Lower leg skin (tissue), 4 donors: ENCODE measurements around the gene SIAH3. TPM values are rescaled to one million over a fixed set of nuclear protein-coding genes. Genes with fewer than 3 reads are reported as not detected.

Experiments used
- DNase-seq, 2 donors: peaks; one replicate each; pipeline ENCODE4 v3.0.0-alpha.2; 2019; ENCODE audit warnings: low spot score in 2 of 2
- H3K4me3 ChIP-seq: fragments of 200-600 bp; sonication (generic); 2 replicates; pipeline ENCODE4 v1.5.1; 2017; ENCODE audit warnings: mild to moderate bottlenecking, low read depth; ENCODE audit not compliant: poor library complexity, severe bottlenecking
- POLR2A ChIP-seq, 2 donors: fragments of 450-650 bp; IDR thresholded peaks; one replicate each; pipeline ENCODE4 v1.6.1; 2016 to 2017; ENCODE audit warnings: antibody characterized with exemption in 2 of 2, mild to moderate bottlenecking in 1 of 2, moderate library complexity in 1 of 2
- WGBS, 2 donors: methylation state at CpG; one replicate each; pipeline ENCODE4 v1.1.5; 2018; 5-methylcytosine and 5-hydroxymethylcytosine counted together
- intact Hi-C: fragments of 100-400 bp; cut with DNase I; formaldehyde crosslinking; loops from one replicate; pipeline ENCODE4 v1.15.0; 2023; ENCODE audit warnings: low total_unique reads
- total RNA-seq, 4 donors: library from RNA; depleted of rRNA; stranded (reverse); fragments of >200 nt; gene quantifications; one replicate each; pipeline ENCODE4 v1.1.0, GENCODE V29; 2016
- TF ChIP-seq, protein P1 (sequence below), 3 donors: fragments of 450-650 bp; IDR thresholded peaks; one replicate each; pipeline ENCODE4 v1.5.1; 2016; ENCODE audit warnings: antibody characterized with exemption in 3 of 3, mild to moderate bottlenecking in 3 of 3, moderate library complexity in 2 of 3

The SIAH3 gene
- total RNA-seq, 4 donors from 2014 or later: 0.02 to 0.21 (median 0.05) TPM

DNA sequence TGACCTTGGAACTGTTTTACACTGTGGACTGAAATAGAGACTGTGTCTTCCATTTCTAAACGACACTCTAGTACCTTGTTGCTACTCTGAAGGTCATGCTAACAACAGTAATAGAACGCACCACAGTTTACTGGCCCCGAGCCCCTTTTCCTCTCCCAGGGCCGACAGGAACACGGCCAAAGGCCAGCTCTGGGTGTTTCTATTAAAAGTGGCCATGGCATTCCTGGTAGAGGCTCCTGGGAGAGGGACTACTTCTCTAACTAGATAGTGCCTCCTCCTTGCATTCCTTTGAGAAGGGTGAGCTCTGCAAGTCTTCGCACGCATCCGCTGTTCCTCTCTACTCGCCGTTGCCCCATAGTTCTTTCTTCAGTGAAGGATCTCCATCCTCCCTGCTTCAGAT lies 18.7 kb upstream of the SIAH3 start:
- H3K4me3 ChIP-seq: no peak overlapping the region
- WGBS, 2 donors: 86 to 89% methylated on average over 10 of the region's 10 CpGs
- no peak for DNase-seq
- intact Hi-C loops: no loop called here
- TF ChIP-seq, protein P1, sequence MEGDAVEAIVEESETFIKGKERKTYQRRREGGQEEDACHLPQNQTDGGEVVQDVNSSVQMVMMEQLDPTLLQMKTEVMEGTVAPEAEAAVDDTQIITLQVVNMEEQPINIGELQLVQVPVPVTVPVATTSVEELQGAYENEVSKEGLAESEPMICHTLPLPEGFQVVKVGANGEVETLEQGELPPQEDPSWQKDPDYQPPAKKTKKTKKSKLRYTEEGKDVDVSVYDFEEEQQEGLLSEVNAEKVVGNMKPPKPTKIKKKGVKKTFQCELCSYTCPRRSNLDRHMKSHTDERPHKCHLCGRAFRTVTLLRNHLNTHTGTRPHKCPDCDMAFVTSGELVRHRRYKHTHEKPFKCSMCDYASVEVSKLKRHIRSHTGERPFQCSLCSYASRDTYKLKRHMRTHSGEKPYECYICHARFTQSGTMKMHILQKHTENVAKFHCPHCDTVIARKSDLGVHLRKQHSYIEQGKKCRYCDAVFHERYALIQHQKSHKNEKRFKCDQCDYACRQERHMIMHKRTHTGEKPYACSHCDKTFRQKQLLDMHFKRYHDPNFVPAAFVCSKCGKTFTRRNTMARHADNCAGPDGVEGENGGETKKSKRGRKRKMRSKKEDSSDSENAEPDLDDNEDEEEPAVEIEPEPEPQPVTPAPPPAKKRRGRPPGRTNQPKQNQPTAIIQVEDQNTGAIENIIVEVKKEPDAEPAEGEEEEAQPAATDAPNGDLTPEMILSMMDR (IDR thresholded peaks at IDR 0.05): no peak
- TF ChIP-seq POLR2A (IDR thresholded peaks at IDR 0.05): no peak

DNA sequence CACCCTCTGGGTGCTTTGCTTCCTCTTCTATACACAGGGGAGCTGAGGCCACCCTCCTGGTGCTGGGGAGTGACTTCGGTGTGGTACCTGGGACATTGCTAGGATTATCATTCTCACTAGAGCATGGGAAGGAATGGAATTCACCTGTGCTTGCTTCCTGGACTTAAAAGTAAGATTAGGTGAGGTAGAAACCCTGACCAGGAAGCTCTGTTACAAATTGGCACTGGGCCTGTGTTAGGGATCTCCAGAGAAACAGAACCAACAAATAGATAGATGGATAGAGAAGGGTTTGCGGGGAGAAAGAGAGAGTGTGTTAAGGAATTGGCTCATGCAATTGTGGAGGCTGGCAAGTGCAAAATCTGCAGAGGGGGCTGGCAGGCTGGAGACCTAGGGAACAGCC lies 13.9 kb upstream of the SIAH3 start:
- DNase-seq: no peak
- WGBS, 2 donors: 77 to 85% methylated on average over 1 to 2 of the region's 2 CpGs

DNA sequence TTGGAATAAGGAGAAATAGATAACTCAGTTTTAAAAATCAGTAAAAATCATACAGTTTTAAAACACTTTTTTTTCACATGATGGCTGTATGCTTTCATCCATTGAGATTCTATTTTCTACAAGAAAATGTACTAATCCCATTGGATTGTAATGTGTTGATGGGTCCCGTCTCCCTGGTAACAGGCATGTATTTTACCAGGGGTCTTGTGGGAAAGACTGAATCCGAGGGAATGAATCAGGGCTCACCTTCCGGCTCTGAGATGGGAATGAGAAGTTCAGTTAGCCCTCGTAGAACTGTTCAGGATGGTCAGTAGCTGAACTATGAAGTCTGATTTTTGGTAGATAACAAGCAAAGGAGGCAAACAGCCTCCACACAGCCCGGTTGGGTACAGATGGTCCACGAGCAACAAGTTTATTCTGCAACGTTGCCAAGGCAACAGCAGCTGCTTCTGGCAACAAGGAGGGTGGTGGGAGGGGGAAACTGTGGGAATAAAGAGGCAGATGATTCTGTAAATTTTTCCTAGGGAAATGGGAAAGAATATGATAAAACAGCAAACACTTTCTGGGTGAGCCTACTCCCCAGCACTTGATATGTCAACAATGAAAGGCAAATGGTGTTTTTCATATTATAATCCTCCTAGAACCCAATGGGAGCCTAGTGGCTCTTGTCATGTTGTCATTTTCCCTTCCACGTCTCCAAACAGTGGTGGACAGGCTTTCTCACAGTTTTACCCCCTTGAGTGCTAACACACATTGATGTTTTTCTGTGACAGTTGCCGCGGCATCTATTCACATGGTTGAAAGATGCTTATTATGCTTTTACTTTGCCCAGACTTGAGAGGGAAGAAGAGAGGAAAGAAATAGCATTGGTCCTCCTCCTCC lies 12.4 kb upstream of the SIAH3 start:
- 51 to 55% methylated on average over 10 of the region's 10 CpGs for WGBS, 2 donors
- intact Hi-C loops: no loop called here

More for the DNA sequence above, 13.9 kb upstream of the SIAH3 start:
- no peak for TF ChIP-seq POLR2A (IDR thresholded peaks at IDR 0.05)
- TF ChIP-seq, protein P1 (IDR thresholded peaks at IDR 0.05): no peak
- intact Hi-C loops: no loop called here
- H3K4me3 ChIP-seq: no peak overlapping the region

DNA sequence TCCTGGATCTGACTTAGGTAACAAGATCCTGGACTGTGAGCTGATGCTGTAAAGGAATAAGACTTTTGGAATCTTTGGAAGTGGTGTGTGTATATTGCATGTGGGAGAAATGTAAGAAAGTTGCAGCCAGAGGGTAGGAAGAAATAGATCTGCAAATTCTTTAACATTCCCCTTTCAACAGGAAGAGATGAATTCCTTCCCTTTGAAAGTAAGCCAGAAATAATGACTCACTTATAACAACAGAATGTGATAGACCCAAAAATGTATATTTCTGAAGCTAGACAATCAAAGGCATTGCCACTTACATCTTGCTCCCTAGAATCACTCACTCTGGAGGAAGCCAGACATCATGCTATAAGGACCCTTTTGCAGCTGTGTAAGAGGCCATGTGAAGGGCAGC lies 9.8 kb upstream of the SIAH3 start:
- no peak overlapping the region for H3K4me3 ChIP-seq
- DNase-seq: no peak
- intact Hi-C loops: no loop called here
- no peak for TF ChIP-seq POLR2A (IDR thresholded peaks at IDR 0.05)
- TF ChIP-seq, protein P1 (IDR thresholded peaks at IDR 0.05): no peak

More for the DNA sequence above, 12.4 kb upstream of the SIAH3 start:
- TF ChIP-seq, protein P1 (IDR thresholded peaks at IDR 0.05): no peak
- DNase-seq: no peak
- no peak overlapping the region for H3K4me3 ChIP-seq

DNA sequence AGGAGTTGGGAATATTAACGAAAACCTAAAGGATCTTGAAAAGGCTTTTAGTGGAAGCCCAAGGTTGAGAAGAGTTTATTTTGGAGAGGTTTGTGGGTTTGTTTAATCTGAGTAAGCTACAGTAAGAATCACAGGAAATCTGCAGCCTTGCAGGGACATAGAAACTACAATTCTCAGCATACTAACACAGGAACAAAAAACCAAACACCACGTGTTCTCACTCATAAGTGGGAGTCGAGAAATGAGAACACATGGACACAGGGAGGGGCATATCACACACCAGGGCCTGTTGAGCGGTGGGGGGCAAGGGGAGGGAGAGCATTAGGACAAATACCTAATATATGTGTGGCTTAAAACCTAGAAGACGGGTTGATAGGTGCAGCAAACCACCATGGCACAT lies 8.7 kb upstream of the SIAH3 start:
- TF ChIP-seq POLR2A (IDR thresholded peaks at IDR 0.05): no peak
- TF ChIP-seq, protein P1 (IDR thresholded peaks at IDR 0.05): no peak
- H3K4me3 ChIP-seq: no peak overlapping the region
- 74 to 84% methylated on average over 5 of the region's 5 CpGs for whole genome bisulfite sequencing, 2 donors
- no peak for DNase-seq
- intact Hi-C loops: no loop called here
